SKM-1 (cell line): Measurements from ENCODE around the gene SEC62.
A peak's percentile ranks its signal among the peaks of the same experiment; 100 is the strongest.
"Not testable (repeated sequence)": the region's sequence is repeated elsewhere in the genome, so short reads cannot be mapped to it uniquely, and the experiment has no call there.

ENCODE experiments used
- DNase-seq: peaks from one replicate; lab custom pipeline; 2025; ENCODE audit not compliant: unreplicated experiment; lab: John Stamatoyannopoulos, UW

The SEC62 gene

GRCh38 chr3:170012683-170013400 lies 46.2 kb downstream of the SEC62 start:
- no peak for DNase-seq

DNA sequence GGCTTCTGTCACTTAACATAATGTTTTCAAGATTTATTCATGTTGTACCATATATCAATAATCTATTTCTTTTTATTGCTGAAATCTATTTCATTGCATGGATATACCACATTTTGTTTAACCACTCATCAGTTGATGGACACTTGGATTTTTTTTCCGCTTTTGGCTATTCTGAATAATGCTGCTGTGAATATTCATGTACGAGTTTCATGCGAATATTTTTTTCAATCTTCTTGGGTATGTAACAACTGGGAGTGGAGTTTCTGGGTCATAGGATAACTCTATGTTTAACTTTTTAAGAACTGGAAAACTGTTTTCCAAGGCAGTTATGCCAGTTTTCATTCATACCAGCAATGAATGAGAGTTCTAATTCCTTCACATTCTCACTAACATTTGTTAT lies 49.5 kb downstream of the SEC62 start:
- DNase-seq, result no peak

- DNase-seq, result not testable (repeated sequence)
These were observed 52.7 kb downstream of the SEC62 start for GRCh38 chr3:170019306-170019705.

DNA sequence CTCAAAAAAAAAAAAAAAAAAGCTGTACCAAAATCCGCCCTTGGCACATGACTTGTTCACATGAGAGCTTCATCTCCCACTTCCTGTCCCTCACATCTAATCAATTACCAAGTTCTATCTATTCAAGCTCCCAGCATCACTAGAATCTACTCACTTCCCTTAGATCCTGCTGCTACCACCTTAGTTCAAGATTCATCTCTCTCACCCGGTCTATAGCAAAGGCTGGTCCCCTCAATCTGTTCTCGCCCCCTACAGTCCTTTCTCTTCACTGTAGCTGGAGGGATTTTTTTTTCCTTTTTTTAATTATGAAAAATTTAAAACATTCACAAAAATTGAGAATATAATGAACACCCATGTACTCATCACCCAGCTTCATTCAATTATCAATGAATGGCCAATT lies 54.5 kb downstream of the SEC62 start:
- DNase-seq, result no peak

DNA sequence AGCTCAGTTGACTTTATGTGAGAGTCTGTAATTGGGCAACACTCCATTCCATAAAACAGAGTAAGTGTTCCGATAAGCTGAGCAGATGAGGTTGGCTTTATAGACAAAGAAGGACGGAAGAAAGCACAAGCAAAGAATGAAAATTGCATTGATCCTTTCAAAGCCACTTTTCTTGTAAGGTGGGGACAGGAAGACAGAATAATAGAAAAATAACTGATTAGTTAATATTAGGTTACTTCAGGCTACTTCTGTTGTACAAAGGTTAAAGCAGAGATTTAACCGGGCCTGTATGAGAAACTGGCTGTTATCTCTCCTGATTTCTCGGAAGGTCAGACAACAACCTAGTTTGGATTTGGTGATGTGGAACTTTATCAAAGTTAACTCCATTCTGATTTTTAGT lies 55.7 kb downstream of the SEC62 start:
- DNase-seq, result no peak

GRCh38 chr3:170023165-170023564 lies 56.6 kb downstream of the SEC62 start:
- no peak for DNase-seq

GRCh38 chr3:170024581-170024980 lies 58.0 kb downstream of the SEC62 start:
- DNase-seq, result peak; percentile 24

DNA sequence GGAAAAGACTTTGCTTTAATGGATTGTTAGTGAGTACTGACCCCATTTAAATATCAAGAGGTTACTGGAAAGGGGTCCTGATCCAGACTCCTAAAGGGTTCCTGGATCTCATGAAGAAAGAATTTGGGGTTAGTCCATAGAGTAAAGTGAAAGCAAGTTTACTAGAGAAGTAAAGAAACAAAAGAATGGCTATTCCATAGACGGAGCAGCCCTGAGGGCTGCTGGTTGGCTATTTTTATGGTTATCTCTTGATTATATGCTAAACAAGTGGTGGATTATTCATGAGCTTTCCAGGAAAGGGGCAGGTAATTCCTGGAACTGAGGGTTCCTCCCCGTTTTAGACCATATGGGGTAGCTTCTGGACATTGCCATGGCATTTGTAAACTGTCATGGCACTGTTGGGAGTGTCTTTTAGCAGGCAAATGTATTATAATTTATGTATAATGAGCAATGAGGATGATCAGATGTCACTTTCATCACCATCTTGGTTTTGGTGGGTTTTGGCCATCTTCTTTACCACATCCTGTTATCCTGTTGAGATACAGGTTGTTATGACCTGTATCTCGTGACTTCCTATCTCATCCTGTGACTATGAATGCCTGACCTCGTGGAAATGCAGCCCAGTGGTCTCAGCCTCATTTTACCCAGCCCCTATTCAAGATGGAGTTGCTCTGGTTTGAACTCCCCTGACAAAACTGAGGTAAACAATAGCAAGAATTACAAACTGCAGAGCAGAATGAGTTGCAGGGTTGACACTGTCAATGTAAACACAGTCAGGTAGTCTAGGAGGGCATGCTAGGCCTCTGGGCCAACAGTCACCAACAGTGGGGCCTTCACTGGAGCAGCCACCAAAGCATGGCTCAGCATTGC lies 60.9 kb downstream of the SEC62 start:
- DNase-seq, result no peak

- peak; percentile 87 for DNase-seq
These were observed 66.9 kb downstream of the SEC62 start for GRCh38 chr3:170033489-170033888.

DNA sequence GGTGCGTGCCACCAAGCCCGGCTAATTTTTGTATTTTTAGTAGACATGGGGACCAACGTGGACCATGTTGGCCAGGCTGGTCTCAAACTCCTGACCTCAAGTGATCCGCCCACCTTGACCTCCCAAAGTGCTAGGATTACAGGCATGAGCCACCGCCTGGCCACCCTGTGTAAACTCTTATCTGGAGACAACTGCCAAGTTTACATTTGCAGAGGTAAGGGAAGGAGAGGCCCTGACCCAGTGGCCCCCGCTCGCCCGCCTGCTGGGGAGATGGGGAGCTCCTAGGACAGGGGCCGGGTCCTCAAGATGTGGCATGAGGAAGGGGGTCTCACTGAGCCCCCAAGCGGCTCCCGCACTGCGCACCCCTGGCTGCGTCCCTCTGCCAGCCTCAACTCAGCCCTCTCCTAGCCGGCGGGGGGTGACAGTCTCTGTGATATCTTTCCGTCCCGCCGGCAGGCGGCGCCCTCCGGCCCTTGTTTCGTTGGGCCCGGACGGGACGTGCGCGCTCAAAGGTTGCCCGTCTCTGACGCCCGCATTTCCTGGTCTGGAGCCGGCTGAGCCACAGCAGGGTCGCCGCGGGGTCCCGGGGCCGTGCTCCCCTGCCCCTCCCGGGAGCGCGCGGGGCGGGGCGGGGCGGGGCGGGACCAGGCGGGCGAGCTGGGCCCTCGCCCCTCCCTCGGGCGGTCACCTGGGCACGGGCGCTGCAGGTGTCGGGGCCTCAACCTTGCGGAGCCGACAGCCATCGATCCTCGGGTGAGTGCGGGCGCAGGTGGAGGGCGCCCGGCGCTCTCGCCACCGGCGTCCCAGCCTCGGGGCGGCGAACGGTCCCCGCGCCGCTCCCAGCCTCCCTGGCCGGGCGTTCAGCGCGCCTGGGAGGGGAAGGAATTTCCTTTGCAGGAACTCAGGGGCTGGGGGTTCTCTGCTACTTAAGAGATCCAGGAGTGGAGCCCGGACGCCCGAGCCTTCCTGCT lies 71.1 kb downstream of the SEC62 start, which contains the start of gene GPR160:
Gene GPR160 (plus strand): TSS at position 533 of the 971 bp plus-strand sequence. CDS start 45,978 bp downstream, outside the sequence.
- DNase-seq, result peak; percentile 88

DNA sequence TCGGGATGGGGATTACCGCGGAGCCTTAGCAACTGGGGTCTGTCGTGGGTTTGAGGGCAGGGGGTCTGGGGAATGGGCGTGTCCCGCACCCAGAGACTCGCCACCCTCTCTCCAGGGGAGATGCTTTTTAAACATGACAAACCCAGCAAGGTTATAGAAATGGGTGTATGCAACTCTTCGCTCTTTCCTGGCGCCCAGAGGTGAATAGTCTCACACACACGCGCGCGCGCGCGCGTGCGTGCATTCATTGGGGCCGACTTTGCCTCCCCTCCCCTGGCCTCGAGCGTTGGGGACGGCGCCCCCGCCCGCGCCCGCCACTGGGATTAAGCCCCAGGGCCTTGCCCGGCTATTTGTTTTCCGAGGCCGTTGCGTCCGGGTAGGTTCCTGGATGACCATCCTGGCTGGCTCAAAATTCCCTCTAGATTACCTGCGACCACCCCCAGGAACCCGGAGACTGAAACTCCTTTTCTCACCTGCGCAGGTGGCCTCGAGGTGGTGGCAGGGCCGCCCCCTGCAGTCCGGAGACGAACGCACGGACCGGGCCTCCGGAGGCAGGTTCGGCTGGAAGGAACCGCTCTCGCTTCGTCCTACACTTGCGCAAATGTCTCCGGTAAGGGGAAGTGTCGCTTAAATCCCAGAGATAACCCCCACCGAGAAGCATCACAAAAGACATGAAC lies 72.0 kb downstream of the SEC62 start:
- DNase-seq, result peak; percentile 64

DNA sequence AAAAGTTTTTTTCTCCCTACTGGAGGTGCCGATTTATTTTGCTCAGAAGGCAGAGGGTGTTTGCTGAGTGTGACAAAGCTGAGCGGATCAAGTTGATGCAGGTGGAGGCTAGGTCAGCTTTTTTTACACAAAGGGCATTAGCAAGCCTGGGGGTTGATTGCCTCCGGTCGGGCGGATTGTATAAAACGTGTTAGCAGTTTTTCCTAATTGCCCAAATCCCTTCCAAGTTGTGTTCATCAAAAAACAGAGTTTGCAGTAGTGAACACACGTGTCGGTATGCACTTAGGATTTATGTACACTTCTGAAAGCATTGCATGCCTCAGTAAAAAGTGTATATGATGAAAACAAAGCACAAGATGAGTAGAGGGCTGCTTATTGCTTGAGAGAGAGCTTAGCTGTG lies 73.8 kb downstream of the SEC62 start:
- no peak for DNase-seq

DNA sequence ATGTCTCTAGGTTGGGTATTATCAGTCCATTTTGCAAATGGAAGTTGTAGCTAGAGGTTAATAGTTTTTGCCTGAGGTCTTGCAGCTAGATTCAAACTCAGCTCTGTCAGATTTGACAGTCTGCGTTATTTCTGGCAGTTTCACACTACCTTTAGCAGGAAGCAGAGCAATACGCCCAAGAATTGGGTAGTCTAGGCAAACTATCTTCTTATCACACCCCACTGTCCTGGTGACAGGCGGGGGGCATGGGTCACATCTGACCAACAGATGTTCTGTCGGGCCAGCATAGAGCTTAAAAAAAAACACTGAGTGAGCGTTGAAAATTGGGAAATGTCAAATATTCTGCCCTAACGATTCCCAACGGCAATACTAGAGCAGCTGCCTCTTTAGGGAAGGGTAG lies 76.9 kb downstream of the SEC62 start:
- DNase-seq, result no peak

DNA sequence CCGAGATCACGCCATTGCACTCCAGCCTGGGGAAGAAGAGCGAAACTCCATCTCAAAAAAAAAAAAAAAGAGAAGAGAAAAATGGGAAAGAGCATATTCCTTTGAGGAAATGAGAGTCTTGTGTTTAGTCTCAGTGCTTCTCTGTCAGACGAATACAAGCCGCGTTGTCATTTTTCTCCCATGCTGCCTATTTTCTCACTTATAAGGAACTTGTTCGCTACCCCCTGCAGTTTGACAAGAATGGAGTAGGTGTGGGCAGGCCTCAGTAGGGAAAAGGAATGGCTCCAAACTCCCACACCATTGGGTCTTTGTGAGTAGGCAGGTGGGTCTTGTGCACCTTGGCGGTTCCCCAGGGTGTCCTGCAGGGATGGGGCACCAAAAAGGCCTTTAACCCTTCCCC lies 77.7 kb downstream of the SEC62 start:
- DNase-seq, result no peak

DNA sequence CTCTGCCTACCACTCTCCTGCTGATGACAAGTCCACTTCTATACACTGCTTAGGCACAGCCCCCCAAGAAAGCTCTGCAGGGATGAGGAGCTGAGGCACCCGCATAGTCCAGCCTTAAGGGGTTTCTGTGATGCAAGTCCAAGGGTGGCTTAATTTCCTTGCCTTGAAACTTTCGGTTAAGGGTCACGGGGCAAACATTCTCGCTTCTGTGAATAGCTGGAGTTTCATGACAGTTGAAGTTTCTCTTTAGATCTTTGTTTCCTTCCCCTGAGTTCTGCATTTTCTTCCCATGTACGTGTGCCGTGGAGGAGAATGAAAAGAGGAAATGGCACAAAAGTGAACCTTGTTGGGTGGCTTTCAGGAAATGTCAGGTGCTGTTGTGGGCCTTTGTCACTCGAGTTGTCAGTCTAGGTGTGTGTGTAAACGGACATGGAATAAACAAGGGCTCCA lies 78.2 kb downstream of the SEC62 start:
- DNase-seq, result peak; percentile 79

GRCh38 chr3:170046269-170047132 lies 79.9 kb downstream of the SEC62 start:
- no peak for DNase-seq

DNA sequence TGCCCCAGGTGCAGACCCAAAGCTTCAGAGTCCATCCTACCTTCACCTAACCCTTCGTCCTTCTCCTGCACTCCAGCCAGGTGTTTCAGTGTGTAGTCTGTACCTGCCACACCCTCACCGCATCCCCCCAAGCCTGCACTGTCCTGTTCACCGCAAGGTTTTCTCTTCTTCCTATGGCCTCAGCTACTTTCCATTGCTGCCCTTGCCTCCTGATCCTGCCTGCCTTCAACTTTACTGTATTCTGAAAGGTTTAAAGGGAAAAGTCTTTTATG lies 80.5 kb downstream of the SEC62 start:
- no peak for DNase-seq
